Esophagus squamous epithelium (tissue), 5 donors: ENCODE results near the gene DHX15. TPM values are rescaled to one million over a fixed set of nuclear protein-coding genes. Genes with fewer than 3 reads are reported as not detected.

Experiments
- DNase-seq: peaks from one replicate; lab custom pipeline; 2025; lab: John Stamatoyannopoulos, UW
- H3K27ac ChIP-seq, 4 donors: fragments of 200-600 bp; sonication (generic); one replicate each; pipeline ENCODE4 v1.5.1; 2016 to 2019; ENCODE audit warnings: mild to moderate bottlenecking in 1 of 4
- H3K27me3 ChIP-seq, 4 donors: fragments of 200-600 bp; sonication (generic); 1 replicate in 3 of 4; 2 replicates in 1 of 4; pipeline versions ENCODE4 v1.5.1 to v1.6.0; 2017 to 2021; ENCODE audit warnings: antibody characterized with exemption in 1 of 4
- H3K36me3 ChIP-seq, 3 donors: fragments of 200-600 bp; sonication (generic); one replicate each; pipeline ENCODE4 v1.5.1; 2016 to 2019
- H3K4me1 ChIP-seq, 3 donors: fragments of 200-600 bp; sonication (generic); one replicate each; pipeline ENCODE4 v1.5.1; 2017 to 2019
- H3K4me3 ChIP-seq, 4 donors: fragments of 200-600 bp; sonication (generic); 1 replicate in 3 of 4; 2 replicates in 1 of 4; pipeline ENCODE4 v1.5.1; 2016 to 2019; ENCODE audit warnings: mild to moderate bottlenecking in 2 of 4, moderate library complexity in 1 of 4
- H3K9me3 ChIP-seq, 3 donors: fragments of 200-600 bp; sonication (generic); one replicate each; pipeline ENCODE4 v1.5.1; 2016 to 2019
- POLR2A ChIP-seq, 4 donors: fragments of 450-650 bp; IDR thresholded peaks; one replicate each; pipeline ENCODE4 v1.6.1; 2017; ENCODE audit warnings: antibody characterized with exemption in 4 of 4, mild to moderate bottlenecking in 4 of 4, moderate library complexity in 3 of 4
- WGBS, 2 donors: methylation state at CpG; one replicate each; pipeline ENCODE4 v1.1.5; 2018; 5-methylcytosine and 5-hydroxymethylcytosine counted together
- intact Hi-C: fragments of 100-400 bp; cut with DNase I; formaldehyde crosslinking; loops from one replicate; pipeline ENCODE4 v1.15.0; 2022
- total RNA-seq, 4 donors: library from RNA; depleted of rRNA; stranded (reverse); fragments of >200 nt; gene quantifications; one replicate each; pipeline ENCODE4 v1.1.0, GENCODE V29; 2016
- TF ChIP-seq, protein P1 (sequence below), 6 experiments: fragments of 450-650 bp in 4 of 6; fragments of 200-600 bp in 2 of 6; sonication (generic) in 2 of 6; IDR thresholded peaks; one replicate each; pipeline ENCODE4 v1.5.1; 2016 to 2019; ENCODE audit warnings: antibody characterized with exemption in 6 of 6, mild to moderate bottlenecking in 4 of 6, moderate library complexity in 4 of 6
- donor health status: DM: yes; HTN: yes; CAD: no.

The DHX15 gene
- total RNA-seq, 4 donors from 2014 or later, result 74.1 to 160 (median 119) TPM

DNA sequence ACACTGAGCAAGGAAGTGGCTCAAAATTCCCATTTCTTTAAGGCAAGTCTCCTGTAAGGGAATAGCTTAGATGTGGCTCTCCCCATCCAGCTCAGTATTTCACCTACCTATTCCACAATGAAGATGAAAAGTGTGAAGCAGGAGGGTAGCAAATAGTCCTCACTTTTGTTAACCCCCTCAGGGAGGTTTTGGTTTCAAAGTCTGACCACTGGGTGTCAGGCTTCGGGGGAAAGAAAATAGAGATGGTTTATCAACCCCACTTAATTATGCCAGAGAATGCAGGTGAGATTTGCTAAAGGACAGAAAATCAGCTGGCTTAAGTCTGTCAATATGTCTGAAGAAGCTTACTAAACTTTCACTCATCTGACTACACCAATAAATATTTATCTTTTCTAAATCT, 69.5 kb downstream of the DHX15 start:
- TF ChIP-seq POLR2A (IDR thresholded peaks at IDR 0.05), result no peak
- TF ChIP-seq, protein P1, sequence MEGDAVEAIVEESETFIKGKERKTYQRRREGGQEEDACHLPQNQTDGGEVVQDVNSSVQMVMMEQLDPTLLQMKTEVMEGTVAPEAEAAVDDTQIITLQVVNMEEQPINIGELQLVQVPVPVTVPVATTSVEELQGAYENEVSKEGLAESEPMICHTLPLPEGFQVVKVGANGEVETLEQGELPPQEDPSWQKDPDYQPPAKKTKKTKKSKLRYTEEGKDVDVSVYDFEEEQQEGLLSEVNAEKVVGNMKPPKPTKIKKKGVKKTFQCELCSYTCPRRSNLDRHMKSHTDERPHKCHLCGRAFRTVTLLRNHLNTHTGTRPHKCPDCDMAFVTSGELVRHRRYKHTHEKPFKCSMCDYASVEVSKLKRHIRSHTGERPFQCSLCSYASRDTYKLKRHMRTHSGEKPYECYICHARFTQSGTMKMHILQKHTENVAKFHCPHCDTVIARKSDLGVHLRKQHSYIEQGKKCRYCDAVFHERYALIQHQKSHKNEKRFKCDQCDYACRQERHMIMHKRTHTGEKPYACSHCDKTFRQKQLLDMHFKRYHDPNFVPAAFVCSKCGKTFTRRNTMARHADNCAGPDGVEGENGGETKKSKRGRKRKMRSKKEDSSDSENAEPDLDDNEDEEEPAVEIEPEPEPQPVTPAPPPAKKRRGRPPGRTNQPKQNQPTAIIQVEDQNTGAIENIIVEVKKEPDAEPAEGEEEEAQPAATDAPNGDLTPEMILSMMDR (IDR thresholded peaks at IDR 0.05), result no peak
- no peak for DNase-seq
- intact Hi-C loops, result no loop called here
- Histone ChIP-seq H3K36me3 (peaks cover 0 to 40% (median 0%) of the 10 kb centered on the region in 3 donors), H3K4me3 (no peak overlapping the region), H3K27ac (no peak overlapping the region), H3K9me3 (no peaks in the 10 kb centered on the region), H3K27me3 (no peaks in the 10 kb centered on the region), H3K4me1 (peaks cover 0 to 11% (median 0%) of the 10 kb centered on the region in 3 donors)
- WGBS, 2 donors, result 50 to 71% methylated on average over 1 of the region's 1 CpG

DNA sequence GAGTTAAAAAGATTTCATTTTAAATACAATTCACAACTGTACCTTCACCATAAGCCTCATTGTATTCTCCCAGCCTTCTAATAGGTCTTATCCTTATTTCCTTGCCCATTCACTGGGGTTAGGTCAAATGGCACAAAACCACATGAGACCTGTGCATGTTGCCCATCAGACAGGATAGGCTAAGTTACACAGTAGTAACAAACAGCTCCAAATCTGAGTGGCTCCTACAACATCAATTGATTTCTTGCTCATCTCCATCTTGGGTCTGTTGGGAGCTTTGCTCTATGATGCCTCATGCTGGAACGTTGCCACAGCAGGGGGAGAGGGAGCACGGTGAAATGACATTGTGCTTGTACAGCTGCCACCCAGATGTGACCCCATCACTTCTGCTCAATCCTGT, 70.6 kb downstream of the DHX15 start:
- H3K4me3 ChIP-seq, result no peak overlapping the region
- peaks cover 0 to 7% (median 0%) of the 10 kb centered on the region in 3 donors for H3K4me1 ChIP-seq
- DNase-seq, result no peak
- WGBS, 2 donors, result 40 to 76% methylated on average over 1 to 2 of the region's 2 CpGs
- no peaks in the 10 kb centered on the region for H3K27me3 ChIP-seq
- no peaks in the 10 kb centered on the region for H3K9me3 ChIP-seq
- intact Hi-C loops, result no loop called here
- H3K27ac ChIP-seq, result no peak overlapping the region
- H3K36me3 ChIP-seq, result peaks cover 0 to 29% (median 0%) of the 10 kb centered on the region in 3 donors
- TF ChIP-seq, protein P1 (IDR thresholded peaks at IDR 0.05), result no peak

DNA sequence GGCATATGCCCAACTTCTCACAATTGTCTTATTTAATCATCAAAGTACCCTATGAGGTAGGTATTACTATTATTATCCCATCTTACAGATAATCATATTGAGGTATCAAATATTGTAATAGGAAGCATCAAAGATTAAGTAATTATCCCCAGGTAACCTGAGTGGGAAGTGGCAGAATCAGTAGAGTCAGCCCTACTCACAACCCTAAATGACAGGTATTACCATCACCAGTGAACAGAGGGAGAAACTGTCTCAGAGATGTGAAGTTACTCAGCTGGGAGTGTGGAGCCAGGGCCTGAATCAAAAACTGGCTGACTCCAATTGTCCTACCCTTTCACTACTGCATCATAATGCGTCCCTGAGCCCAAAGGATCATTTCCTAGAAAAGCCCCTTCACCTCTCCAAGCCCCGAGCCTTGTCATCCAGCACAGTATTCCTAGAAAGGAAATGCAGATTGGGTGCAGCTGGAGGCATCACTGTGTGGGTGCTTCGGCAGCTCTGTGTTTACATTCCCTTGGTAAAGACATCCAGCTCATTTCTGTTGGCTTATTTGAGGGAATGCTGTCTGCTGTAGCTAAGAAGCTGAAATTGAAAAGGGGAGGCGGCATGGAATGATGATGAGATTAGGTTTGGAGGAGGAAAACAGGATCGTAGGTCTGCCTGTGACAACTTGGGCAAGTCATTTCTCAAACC, 72.8 kb downstream of the DHX15 start:
- intact Hi-C loops, result no loop called here
- Histone ChIP-seq H3K9me3 (no peaks in the 10 kb centered on the region), H3K4me1 (peaks cover 0 to 6% (median 0%) of the 10 kb centered on the region in 3 donors), H3K36me3 (peaks cover 0 to 13% (median 0%) of the 10 kb centered on the region in 3 donors), H3K27ac (no peak overlapping the region), H3K4me3 (no peak overlapping the region), H3K27me3 (no peaks in the 10 kb centered on the region)
- TF ChIP-seq, protein P1 (IDR thresholded peaks at IDR 0.05), result no peak
- TF ChIP-seq POLR2A (IDR thresholded peaks at IDR 0.05), result no peak
- 57 to 88% methylated on average over 5 of the region's 5 CpGs for WGBS, 2 donors
- DNase-seq, result no peak

DNA sequence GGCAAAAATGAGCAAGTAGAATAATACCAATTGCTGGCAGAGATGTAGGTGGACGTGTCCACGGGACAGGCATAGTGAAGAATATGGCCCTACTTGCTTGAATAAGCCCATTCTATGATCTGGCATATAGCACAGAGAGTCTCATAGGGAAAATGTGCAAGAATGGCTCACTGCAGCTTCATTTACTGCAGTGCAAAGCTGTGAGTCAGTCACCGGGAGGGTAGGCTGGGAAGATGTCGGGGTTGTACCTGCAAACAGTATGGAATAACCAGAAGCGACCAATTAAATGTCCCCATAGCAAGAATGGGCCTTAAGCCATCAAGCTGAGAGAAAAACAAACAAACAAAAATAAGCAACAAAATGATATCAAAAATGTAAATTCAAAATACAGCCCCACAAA, 74.3 kb downstream of the DHX15 start:
- H3K9me3 ChIP-seq, result no peaks in the 10 kb centered on the region
- 84 to 94% methylated on average over 5 of the region's 5 CpGs for WGBS, 2 donors
- peaks cover 0 to 6% (median 0%) of the 10 kb centered on the region in 3 donors for H3K4me1 ChIP-seq
- H3K27ac ChIP-seq, result no peak overlapping the region
- H3K4me3 ChIP-seq, result no peak overlapping the region
- TF ChIP-seq, protein P1 (IDR thresholded peaks at IDR 0.05), result no peak
- TF ChIP-seq POLR2A (IDR thresholded peaks at IDR 0.05), result no peak
- peaks cover 0 to 11% (median 0%) of the 10 kb centered on the region in 3 donors for H3K36me3 ChIP-seq
- no peaks in the 10 kb centered on the region for H3K27me3 ChIP-seq
- intact Hi-C loops, result no loop called here
- DNase-seq, result no peak

DNA sequence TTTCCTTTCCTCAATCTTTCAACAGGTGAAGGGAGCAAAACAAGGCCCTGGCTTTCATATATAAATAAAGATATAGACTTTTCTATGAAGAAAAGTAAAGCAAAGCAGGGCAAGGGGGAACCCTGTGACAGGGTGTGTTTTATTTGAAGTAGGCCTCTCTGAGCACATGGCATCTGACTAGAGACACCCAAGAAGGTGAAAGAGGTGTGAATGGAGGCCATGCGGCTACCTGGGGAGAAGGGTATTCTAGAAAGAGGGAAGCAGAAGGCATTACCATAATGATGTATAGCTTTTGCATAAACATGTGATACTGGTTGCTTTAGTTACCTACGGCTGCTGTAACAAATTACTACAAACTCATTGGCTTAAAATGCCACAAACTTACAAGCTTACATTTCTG, 75.8 kb downstream of the DHX15 start:
- no peaks in the 10 kb centered on the region for H3K27me3 ChIP-seq
- 84 to 98% methylated on average over 2 of the region's 2 CpGs for WGBS, 2 donors
- H3K4me3 ChIP-seq, result no peak overlapping the region
- H3K27ac ChIP-seq, result no peak overlapping the region
- H3K36me3 ChIP-seq, result peaks cover 0 to under 1% (median 0%) of the 10 kb centered on the region in 3 donors
- intact Hi-C loops, result no loop called here
- no peaks in the 10 kb centered on the region for H3K9me3 ChIP-seq
- TF ChIP-seq, protein P1 (IDR thresholded peaks at IDR 0.05), result no peak
- H3K4me1 ChIP-seq, result no peaks in the 10 kb centered on the region
- no peak for DNase-seq
